Stimulated activated CD8-positive, alpha-beta memory T cell treated with anti-CD3 and anti-CD28 coated beads, Interleukin-2, amount 100 ng/mL, for 48 hours (primary cell): Measurements from ENCODE around the gene SYNE4.
"Not testable (repeated sequence)": the region's sequence is repeated elsewhere in the genome, so short reads cannot be mapped to it uniquely, and the experiment has no call there.

ENCODE experiments used
- DNase-seq, 2 donors: peaks; one replicate each; pipeline ENCODE4 v3.0.0-alpha.2; 2020; ENCODE audit warnings: low read depth in 2 of 2

The SYNE4 gene

GRCh38 chr19:35990771-35991730 is 17.6 kb downstream of the SYNE4 start:
- DNase-seq = no peak

GRCh38 chr19:35990156-35990555 is 18.5 kb downstream of the SYNE4 start:
- DNase-seq = no peak

DNA sequence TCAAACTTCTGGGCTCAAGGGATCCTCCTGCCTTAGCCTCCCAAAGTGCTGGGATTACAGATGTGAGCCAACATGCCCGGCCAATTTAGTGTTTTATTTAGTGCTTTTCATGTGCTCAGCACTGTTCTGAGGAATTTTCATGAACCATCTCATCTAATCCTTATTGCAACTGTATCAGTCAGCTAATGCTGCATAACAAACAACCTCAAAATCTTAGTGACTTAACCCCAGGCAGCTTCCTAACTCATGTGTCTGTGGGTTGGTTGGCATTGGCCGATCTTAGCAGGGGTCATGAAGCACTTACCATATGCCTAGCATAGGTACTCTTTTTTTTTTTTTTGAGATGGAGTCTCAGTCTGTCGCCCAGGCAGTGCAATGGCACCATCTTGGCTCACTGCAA is 19.8 kb downstream of the SYNE4 start:
- no peak for DNase-seq

- no peak for DNase-seq
Measured at GRCh38 chr19:35987571-35987896, 21.1 kb downstream of the SYNE4 start.

DNA sequence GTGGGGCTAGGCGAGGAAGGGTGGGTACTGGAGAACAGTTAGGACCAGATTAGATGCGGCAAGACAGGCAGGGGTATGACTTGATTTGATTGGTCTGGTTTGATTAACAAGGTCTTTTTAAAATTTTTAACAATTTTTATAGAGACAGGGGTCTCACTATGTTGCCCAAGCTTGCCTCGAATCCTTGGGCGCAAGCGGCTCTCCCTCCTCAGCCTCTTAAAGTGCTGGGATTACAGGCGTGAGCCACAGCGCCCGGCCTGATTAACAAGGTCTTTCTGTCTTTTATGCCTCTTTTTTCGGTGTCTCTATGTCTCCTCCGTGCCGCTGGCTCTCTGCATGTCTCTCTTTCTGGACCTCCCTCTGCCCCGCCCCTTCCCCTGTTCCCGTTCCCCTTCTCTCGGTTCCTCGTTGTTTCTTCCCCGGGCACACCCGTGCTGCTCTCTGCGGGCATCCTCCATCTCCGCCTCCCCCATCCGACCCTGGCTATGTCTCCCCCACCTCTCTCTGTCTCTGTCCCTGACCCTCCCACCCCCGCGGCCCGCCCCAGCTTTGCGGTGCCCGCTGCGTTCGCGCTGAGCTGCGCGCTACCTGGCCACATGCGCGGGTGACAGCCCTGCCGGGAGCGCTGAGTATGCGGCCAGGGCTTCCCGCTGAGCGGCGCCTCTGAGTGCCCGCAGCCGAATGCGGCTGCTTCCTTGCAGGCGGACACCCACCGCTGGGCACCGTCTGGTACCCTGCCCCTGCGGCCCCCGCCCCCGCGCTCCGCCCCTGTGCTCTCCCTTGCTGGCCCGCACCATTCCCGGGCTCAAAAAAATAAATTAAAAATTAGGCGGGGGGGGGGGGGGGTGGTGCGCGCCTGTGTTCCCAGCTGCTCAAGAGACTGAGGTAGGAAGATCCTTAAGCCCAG is 21.7 kb downstream of the SYNE4 start:
- peak in 1 of 2 donors; percentile 3 for DNase-seq

GRCh38 chr19:35986111-35986510 is 22.5 kb downstream of the SYNE4 start:
- DNase-seq = no peak

DNA sequence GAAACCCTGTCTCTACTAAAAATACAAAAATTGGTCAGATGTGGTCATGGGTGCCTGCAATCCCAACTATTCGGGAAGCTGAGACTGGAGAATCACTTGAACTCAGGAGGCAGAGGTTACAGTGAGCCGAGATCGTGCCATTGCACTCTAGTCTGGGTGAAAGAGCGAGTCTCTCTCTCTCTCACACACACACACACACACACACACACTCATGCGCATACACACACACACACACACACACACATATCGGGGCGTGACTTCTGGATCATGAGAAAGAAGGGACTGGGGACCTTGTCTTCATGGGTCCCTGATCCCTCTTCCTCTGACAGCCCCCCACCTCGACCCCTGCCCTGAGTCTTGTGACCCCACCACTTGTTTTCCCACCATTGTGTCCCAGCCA is 25.4 kb downstream of the SYNE4 start:
- no peak for DNase-seq

- DNase-seq = not testable (repeated sequence)
Measured at GRCh38 chr19:35980997-35981396, 27.6 kb downstream of the SYNE4 start.

DNA sequence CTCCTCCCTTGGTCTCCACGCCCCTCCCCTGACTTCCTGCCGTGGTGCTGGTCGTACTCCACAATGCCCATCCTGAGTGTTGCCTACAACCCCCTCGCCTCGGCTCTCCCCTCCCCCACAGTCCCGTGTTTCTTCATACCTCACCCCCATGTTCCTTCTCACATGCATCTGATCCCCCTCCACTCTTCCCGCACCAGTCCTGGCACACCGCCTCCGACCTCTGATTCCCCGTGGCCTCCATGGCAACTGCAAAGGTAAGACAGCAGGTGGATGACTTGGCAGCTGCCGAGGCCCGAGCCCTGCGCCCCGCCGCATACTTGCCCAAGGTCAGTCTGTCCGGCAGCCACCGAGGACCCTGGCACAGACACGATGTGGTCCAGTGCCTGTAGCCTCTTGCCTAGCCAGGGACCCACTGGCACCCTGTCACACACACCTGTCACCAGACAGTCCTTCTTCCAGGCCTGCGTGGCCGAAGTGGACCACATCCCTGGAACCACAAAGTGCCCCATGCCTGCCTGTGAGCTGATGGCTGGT is 29.7 kb downstream of the SYNE4 start:
- no peak for DNase-seq

DNA sequence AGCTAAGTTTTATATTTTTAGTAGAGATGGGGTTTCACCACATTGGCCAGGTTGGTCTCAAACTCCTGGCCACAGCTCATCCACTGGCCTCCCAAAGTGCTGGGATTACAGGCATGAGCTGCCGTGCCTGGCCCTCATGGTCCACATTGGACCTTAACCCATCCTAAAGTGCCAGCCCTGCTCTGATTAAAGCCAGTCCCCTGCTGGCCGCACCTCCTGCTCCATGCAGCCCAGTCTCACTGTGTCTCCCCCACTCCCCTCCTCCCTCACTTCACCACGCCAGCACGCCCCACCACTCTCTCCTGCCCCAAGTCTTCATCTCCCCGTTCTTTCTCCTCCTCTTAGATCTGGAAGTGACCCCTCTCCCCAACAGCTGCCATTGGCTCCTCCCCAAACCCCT is 30.3 kb downstream of the SYNE4 start:
- DNase-seq = no peak

GRCh38 chr19:35977446-35978222 is 31.0 kb downstream of the SYNE4 start:
- no peak for DNase-seq

DNA sequence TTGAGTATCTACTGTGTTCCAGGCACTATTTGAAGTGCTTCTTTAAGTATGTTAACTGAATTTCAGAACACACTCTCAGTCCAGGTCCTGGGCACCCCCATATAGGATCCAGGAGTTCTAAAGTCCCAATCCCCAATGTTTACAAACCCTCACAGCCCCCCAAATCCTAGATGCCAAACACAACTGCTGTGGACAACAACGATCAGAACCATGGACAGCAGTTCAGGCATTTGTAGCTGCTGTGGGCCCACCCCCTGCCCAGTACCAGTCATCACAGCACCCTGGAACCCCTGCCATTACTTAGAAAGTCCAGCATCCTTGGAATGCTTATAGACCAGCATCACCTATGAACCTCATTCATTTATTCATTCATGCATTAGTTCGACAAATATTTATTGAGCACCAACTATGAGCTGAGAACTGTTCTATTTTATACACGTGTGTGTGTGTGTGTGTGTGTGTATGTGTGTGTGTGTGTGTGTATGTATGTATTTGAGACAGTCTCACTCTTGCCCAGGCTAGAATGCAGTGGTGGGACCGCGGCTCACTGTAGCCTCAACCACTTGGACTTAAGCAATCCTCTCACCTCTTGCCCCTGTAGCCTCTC is 32.9 kb downstream of the SYNE4 start:
- DNase-seq = no peak

DNA sequence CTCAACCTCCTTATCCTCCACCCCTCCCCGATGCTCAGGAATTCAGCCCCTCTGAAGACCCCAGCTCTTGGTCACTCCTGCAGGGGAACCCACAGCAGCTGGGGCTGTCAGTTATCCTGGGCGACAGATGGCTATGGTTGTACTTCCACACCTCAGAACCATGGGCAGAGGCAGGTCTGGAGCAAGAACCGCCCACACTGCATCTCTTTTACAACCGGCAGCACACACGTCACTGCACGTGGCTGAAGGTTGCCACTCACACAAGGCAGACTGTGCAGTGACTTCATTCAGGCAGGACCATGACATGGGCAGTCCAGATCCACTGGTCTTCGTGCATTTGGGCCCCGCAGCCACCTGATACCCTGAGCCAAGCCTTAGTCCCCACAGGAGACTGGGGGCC is 35.1 kb downstream of the SYNE4 start:
- DNase-seq = no peak

- no peak for DNase-seq
Measured at GRCh38 chr19:35966771-35967170, 41.8 kb downstream of the SYNE4 start.

DNA sequence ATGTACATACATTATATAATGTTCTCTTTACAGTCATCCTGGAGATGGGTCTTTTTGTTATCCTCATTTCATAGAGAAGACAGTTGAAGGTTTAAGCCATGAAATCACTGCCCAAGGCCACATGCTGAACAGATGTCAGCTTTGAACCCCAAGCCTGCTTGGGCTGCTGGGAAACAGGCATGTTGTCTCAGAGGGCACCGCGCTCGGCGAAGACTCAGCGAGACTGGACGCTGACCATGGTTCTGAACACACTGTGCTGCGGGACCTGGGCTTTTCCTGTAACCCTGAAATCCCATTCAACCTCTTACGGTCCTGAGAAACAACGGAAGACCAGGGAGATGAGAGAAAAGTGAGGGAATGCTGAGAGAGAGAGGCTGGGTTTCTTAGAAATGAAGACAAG is 45.1 kb downstream of the SYNE4 start:
- DNase-seq = peak; percentile 20 to 33

DNA sequence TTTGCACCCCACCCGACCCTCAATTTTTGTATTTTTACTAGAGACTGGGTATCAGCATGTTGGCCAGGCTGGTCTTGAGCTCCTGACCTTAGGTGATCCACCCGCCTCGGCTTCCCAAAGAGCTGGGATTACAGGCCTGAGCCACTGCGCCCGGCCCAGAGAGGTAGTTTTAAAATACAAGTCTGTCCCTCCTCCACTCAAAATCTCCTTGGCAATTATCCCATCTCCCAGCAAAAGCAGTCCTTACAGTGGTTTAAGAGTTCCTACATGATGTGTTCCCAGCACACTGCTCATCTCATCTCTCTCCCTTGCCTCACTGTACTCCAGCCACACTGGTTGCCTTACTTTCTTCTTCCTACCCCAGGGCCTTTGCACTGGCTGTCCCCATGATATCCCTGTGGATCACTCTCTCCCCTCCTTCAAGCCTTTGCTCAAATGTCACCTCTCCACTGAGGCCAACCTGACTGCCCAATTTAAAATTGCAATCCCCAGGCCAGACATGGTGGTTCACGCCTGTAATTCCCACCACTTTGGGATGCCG is 48.1 kb downstream of the SYNE4 start:
- no peak for DNase-seq

GRCh38 chr19:35959968-35960320 is 48.7 kb downstream of the SYNE4 start:
- no peak for DNase-seq

DNA sequence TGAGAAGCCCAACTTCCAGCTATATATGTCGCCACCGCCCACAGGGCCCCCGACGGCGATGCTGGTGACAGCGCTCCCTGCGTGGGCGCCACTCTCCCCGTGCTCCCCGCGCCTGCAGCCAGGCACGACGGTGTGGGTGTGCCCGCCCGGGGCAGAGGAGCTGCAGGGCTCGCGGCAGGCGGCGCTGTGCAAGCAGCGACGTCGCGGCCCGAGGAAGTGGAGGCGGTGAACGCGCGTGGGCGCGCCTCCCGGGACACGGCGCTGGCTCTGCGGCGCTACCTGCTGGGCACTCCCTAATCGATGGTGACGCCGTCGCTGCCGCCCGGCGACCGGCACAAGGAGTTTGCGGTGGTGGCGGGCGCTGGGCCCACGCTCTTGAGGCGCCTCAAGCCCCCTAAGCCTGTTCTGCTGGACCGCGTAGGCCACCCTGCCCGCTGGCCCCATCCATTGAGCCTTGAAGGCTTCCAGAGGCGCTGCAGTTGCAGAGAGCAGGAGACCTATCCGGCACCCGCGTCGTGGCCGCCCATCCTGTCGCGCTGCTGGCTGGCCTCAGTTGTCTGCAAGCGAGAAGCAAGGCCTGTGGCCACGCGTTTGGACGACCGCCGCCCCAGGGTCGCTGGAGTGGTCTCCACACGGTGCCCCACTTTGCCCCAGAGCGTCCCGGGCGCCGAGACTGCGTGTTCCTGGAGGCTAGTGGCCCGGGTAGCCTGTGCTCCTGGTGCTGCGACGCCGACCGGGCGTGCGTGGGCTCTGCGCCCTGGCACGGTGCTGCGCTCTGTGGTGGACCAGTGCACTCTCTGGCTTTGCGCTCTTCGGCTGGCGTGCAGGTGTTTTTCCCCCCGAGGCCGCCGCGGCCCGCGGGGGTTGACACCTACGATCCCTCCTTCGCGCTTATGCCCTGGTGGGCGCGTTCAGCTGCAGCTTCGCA is 49.3 kb downstream of the SYNE4 start:
- DNase-seq = peak; percentile 52 to 57

- no peak for DNase-seq
Measured at GRCh38 chr19:35958660-35959039, 50.0 kb downstream of the SYNE4 start.

DNA sequence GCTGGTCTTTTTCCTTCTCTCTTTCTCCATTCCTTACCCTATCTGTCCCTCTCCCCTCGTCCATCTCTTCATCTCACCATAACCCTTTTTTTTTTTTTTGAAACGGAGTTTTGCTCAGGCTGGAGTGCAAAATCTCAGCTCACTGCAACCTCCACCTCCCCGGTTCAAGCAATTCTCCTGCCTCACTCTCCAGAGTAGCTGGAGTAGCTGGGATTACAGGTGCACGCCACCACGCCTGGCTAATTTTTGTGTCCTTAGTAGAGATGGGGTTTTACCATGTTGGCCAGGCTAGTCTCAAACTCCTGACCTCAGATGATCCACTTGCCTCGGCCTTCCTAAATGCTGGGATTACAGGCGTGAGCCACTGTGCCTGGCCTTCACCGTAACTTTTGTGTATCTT is 51.2 kb downstream of the SYNE4 start:
- DNase-seq = not testable (repeated sequence)
